Ascending aorta (tissue), 2 donors: ENCODE results near the gene STAG1. TPM values are rescaled to one million over a fixed set of nuclear protein-coding genes. Genes with fewer than 3 reads are reported as not detected.

Experiments used
- DNase-seq, 2 donors: peaks; one replicate each; pipeline ENCODE4 v3.0.0-alpha.2; 2019; ENCODE audit warnings: low spot score in 2 of 2
- H3K27ac ChIP-seq, 2 donors: fragments of 200-600 bp; sonication (generic); one replicate each; pipeline ENCODE4 v1.5.1; 2016 to 2017; ENCODE audit warnings: mild to moderate bottlenecking in 1 of 2
- H3K27me3 ChIP-seq: fragments of 200-600 bp; sonication (generic); one replicate; pipeline ENCODE4 v1.5.1; 2017
- H3K36me3 ChIP-seq, 2 donors: fragments of 200-600 bp; sonication (generic); one replicate each; pipeline ENCODE4 v1.5.1; 2016
- H3K4me1 ChIP-seq, 2 donors: fragments of 200-600 bp; sonication (generic); one replicate each; pipeline ENCODE4 v1.5.1; 2016 to 2017; ENCODE audit warnings: mild to moderate bottlenecking in 1 of 2
- H3K4me3 ChIP-seq, 2 donors: fragments of 200-600 bp; sonication (generic); one replicate each; pipeline ENCODE4 v1.5.1; 2016 to 2017; ENCODE audit warnings: mild to moderate bottlenecking in 1 of 2
- H3K9me3 ChIP-seq, 2 donors: fragments of 200-600 bp; sonication (generic); one replicate each; pipeline ENCODE4 v1.5.1; 2016
- CTCF ChIP-seq, 3 experiments: fragments of 200-600 bp in 2 of 3; fragments of 450-650 bp in 1 of 3; sonication (generic) in 2 of 3; IDR thresholded peaks; one replicate each; pipeline ENCODE4 v1.5.1; 2016 to 2019; ENCODE audit warnings: antibody characterized with exemption in 3 of 3, mild to moderate bottlenecking in 1 of 3, moderate library complexity in 1 of 3
- intact Hi-C: fragments of 100-400 bp; cut with DNase I; formaldehyde crosslinking; loops from one replicate; pipeline ENCODE4 v1.15.1; 2023
- total RNA-seq: library from RNA; depleted of rRNA; stranded (reverse); fragments of >200 nt; gene quantifications from one replicate; pipeline ENCODE4 v1.1.0, GENCODE V29; 2016

STAG1 gene
- total RNA-seq, 1 donor from 2014 or later = 27.2 TPM

GRCh38 chr3:136682740-136683312 lies 69.4 kb downstream of the STAG1 start:
- H3K27me3 ChIP-seq = no peaks in the 10 kb centered on the region
- H3K4me3 ChIP-seq = no peak overlapping the region
- no peak for DNase-seq
- TF ChIP-seq CTCF (IDR thresholded peaks at IDR 0.05) = no peak
- no peaks in the 10 kb centered on the region for H3K9me3 ChIP-seq
- H3K27ac ChIP-seq = no peak overlapping the region
- H3K36me3 ChIP-seq = no peaks in the 10 kb centered on the region
- no peaks in the 10 kb centered on the region for H3K4me1 ChIP-seq
- intact Hi-C loops = no loop called here

- no peak for TF ChIP-seq CTCF (IDR thresholded peaks at IDR 0.05)
- Histone ChIP-seq H3K4me1 (peaks cover 0 to 5% of the 10 kb centered on the region in 2 donors), H3K9me3 (no peaks in the 10 kb centered on the region)
These were observed 73.2 kb downstream of the STAG1 start for GRCh38 chr3:136678981-136679380.

GRCh38 chr3:136676009-136676408 lies 76.2 kb downstream of the STAG1 start:
- H3K27ac ChIP-seq = no peak overlapping the region
- no peak for DNase-seq
- H3K36me3 ChIP-seq = peaks cover 0 to 4% of the 10 kb centered on the region in 2 donors
- intact Hi-C loops = no loop called here
- no peaks in the 10 kb centered on the region for H3K27me3 ChIP-seq
- TF ChIP-seq CTCF (IDR thresholded peaks at IDR 0.05) = no peak
- H3K4me3 ChIP-seq = no peak overlapping the region
- no peaks in the 10 kb centered on the region for H3K9me3 ChIP-seq
- peaks cover 0 to 16% of the 10 kb centered on the region in 2 donors for H3K4me1 ChIP-seq

More at GRCh38 chr3:136678981-136679380, 73.2 kb downstream of the STAG1 start:
- H3K4me3 ChIP-seq = no peak overlapping the region
- H3K36me3 ChIP-seq = no peaks in the 10 kb centered on the region
- no peaks in the 10 kb centered on the region for H3K27me3 ChIP-seq
- intact Hi-C loops = no loop called here
- DNase-seq = no peak
- no peak overlapping the region for H3K27ac ChIP-seq

GRCh38 chr3:136675150-136675858 lies 76.9 kb downstream of the STAG1 start:
- Histone ChIP-seq H3K27me3 (no peaks in the 10 kb centered on the region), H3K27ac (no peak overlapping the region), H3K36me3 (peaks cover 0 to 4% of the 10 kb centered on the region in 2 donors), H3K4me1 (peaks cover 0 to 16% of the 10 kb centered on the region in 2 donors), H3K9me3 (no peaks in the 10 kb centered on the region), H3K4me3 (no peak overlapping the region)
- intact Hi-C loops = no loop called here
- no peak for TF ChIP-seq CTCF (IDR thresholded peaks at IDR 0.05)
- DNase-seq = no peak

GRCh38 chr3:136672457-136672856 lies 79.7 kb downstream of the STAG1 start:
- Histone ChIP-seq H3K36me3 (peaks cover 0 to 4% of the 10 kb centered on the region in 2 donors), H3K4me3 (no peak overlapping the region), H3K4me1 (peaks cover 0 to 16% of the 10 kb centered on the region in 2 donors), H3K9me3 (no peaks in the 10 kb centered on the region), H3K27me3 (no peaks in the 10 kb centered on the region), H3K27ac (no peak overlapping the region)
- intact Hi-C loops = no loop called here
- TF ChIP-seq CTCF (IDR thresholded peaks at IDR 0.05) = no peak
- DNase-seq = no peak
